Measurements from ENCODE around the gene CD163L1. TPM values are rescaled to one million over a fixed set of nuclear protein-coding genes. Genes with fewer than 3 reads are reported as not detected.

CD163L1 gene
- total and polyA plus RNA-seq, 2 of the 8 experiments (the other 6 are each of a cell fraction or from before 2014, with no cell fraction given) = 0.11 to 0.22 TPM

DNA sequence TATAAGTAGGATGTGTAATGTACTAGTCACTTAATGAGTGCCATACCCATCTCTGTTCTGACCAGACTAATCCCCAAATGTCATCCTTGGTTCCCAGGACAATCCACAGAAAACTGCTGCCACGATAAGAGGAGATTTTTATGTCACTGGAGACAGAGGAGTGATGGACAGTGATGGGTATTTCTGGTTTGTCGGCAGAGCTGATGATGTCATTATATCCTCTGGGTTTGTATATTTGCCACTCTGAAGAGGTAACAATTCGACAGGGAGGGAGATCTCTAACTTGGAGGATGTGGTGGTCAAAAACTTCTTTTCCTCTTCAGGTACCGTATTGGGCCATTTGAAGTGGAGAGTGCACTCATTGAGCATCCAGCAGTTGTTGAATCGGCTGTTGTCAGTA, 119.8 kb downstream of the CD163L1 start:
- Histone ChIP-seq H3K36me3 (ENCODE audit: control insufficient read depth in 2 of 4, insufficient read depth in 4 of 4, low read length in 3 of 4) (no peaks in the 10 kb centered on the region), H3K27ac (ENCODE audit: low read depth, low read length) (no peak overlapping the region), H2BK15ac (ENCODE audit: low read length) (no peak overlapping the region), H2AK5ac (ENCODE audit: low read depth, low read length) (no peak overlapping the region), H3K14ac (ENCODE audit: insufficient read length) (no peak overlapping the region), H3K18ac (ENCODE audit: extremely low read depth, low read length) (no peak overlapping the region), H3K56ac (replicated peaks; ENCODE audit: insufficient read length, low read depth, low read length) (no peak overlapping the region), H3K23me2 (ENCODE audit: low read depth, low read length) (no peaks in the 10 kb centered on the region), H4K20me1 (replicated peaks in 1 of 2; ENCODE audit: control insufficient read depth in 1 of 2, insufficient read depth in 2 of 2, low read length in 2 of 2) (no peaks in the 10 kb centered on the region), H3K4ac (replicated peaks; ENCODE audit: insufficient read length, low read depth, low read length) (no peak overlapping the region), H2BK120ac (replicated peaks; ENCODE audit: low read depth, low read length) (no peak overlapping the region), H2BK20ac (ENCODE audit: low read length) (no peak overlapping the region), H3K9ac (replicated peaks in 1 of 4; ENCODE audit: extremely low read depth in 1 of 4, low read depth in 3 of 4, low read length in 3 of 4) (no peak overlapping the region), H2BK5ac (ENCODE audit: low read depth, low read length) (no peak overlapping the region), H3K4me3 (ENCODE audit: extremely low read depth in 1 of 4, insufficient read depth in 2 of 4, low read depth in 3 of 4, low read length in 4 of 4) (no peak overlapping the region), H2BK12ac (ENCODE audit: low read depth, low read length) (no peak overlapping the region), H4K91ac (replicated peaks; ENCODE audit: insufficient read length, low read length) (no peak overlapping the region), H3K4me1 (replicated peaks in 1 of 4; ENCODE audit: control insufficient read depth in 3 of 4, insufficient read depth in 4 of 4, low read length in 3 of 4) (no peaks in the 10 kb centered on the region), H2AFZ (ENCODE audit: low read length) (no peak overlapping the region), H3K4me2 (ENCODE audit: insufficient read depth in 1 of 2, low read depth in 2 of 2, low read length in 2 of 2) (no peak overlapping the region), H3K27me3 (replicated peaks in 1 of 4; ENCODE audit: control insufficient read depth in 3 of 4, extremely low read depth in 1 of 4, insufficient read depth in 3 of 4, low read length in 3 of 4) (no peaks in the 10 kb centered on the region), H3K79me2 (ENCODE audit: control insufficient read depth in 1 of 2, insufficient read depth in 2 of 2, low read length in 2 of 2) (no peaks in the 10 kb centered on the region), H4K8ac (ENCODE audit: extremely low read depth, insufficient read depth, low read length) (no peak overlapping the region), H3K9me3 (ENCODE audit: insufficient read depth in 2 of 2, low read depth in 1 of 2, low read length in 1 of 2) (no peaks in the 10 kb centered on the region), H3K23ac (ENCODE audit: insufficient read length) (no peak overlapping the region), H3K79me1 (ENCODE audit: low read depth, low read length) (no peaks in the 10 kb centered on the region), H4K5ac (ENCODE audit: insufficient read length, low read depth, low read length) (no peak overlapping the region)
- DNase-seq (ENCODE audit: low read depth in 1 of 2, low spot score in 2 of 2) (no peak), FAIRE-seq (no peak)
- no peak for TF ChIP-seq ASH2L (IDR thresholded peaks at IDR 0.05; ENCODE audit: low read length)
- TF ChIP-seq JUN (IDR thresholded peaks at IDR 0.05; ENCODE audit: low read depth, low read length) = no peak
- TF ChIP-seq RXRA (IDR thresholded peaks at IDR 0.05; ENCODE audit: insufficient read depth, low read depth, low read length) = no peak
- TF ChIP-seq MAX (IDR thresholded peaks at IDR 0.05) = no peak
- TF ChIP-seq HDAC6 (IDR thresholded peaks at IDR 0.05; ENCODE audit: low read depth, low read length) = no peak
- no peak for TF ChIP-seq CREB1 (IDR thresholded peaks at IDR 0.05)
- TF ChIP-seq FOSL1 (IDR thresholded peaks at IDR 0.05; ENCODE audit: insufficient read depth, low read depth, low read length) = no peak
- no peak for TF ChIP-seq BRCA1 (IDR thresholded peaks at IDR 0.05; ENCODE audit: low read depth, low read length)
- no peak for TF ChIP-seq KDM5A (IDR thresholded peaks at IDR 0.05; ENCODE audit: low read length)
- TF ChIP-seq ZNF274 (IDR thresholded peaks at IDR 0.05; ENCODE audit: borderline replicate concordance, extremely low read depth, low read length) = no peak
- TF ChIP-seq, protein P1, sequence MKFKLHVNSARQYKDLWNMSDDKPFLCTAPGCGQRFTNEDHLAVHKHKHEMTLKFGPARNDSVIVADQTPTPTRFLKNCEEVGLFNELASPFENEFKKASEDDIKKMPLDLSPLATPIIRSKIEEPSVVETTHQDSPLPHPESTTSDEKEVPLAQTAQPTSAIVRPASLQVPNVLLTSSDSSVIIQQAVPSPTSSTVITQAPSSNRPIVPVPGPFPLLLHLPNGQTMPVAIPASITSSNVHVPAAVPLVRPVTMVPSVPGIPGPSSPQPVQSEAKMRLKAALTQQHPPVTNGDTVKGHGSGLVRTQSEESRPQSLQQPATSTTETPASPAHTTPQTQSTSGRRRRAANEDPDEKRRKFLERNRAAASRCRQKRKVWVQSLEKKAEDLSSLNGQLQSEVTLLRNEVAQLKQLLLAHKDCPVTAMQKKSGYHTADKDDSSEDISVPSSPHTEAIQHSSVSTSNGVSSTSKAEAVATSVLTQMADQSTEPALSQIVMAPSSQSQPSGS (IDR thresholded peaks at IDR 0.05; ENCODE audit: low read length) = no peak
- TF ChIP-seq SIRT6 (IDR thresholded peaks at IDR 0.05; ENCODE audit: low read length) = no peak
- TF ChIP-seq POU5F1 (IDR thresholded peaks at IDR 0.05; ENCODE audit: low read depth, low read length) = no peak
- CTCF ChIA-PET (ENCODE audit: partially characterized antibody) = no interaction called here
- POLR2A ChIA-PET (ENCODE audit: partially characterized antibody) = no interaction called here
- WGBS, 2 experiments (ENCODE audit: extremely low coverage in 1 of 2, insufficient coverage in 1 of 2, insufficient read length in 1 of 2, insufficient replicate concordance in 2 of 2, low coverage in 1 of 2, low lambda C conversion rate in 2 of 2, missing lambda C conversion rate in 1 of 2) = 86% methylated on average over 5 of the region's 5 CpGs; no CpG with 5 or more reads in 1 of the 2 experiments
